Gastroesophageal sphincter (tissue), 3 donors: ENCODE data around the gene ABCC6.
"Not testable (repeated sequence)": the region's sequence is repeated elsewhere in the genome, so short reads cannot be mapped to it uniquely, and the experiment has no call there.

Experiments used
- CTCF ChIP-seq, 4 experiments: fragments of 200-600 bp in 2 of 4; fragments of 450-650 bp in 2 of 4; sonication (generic) in 1 of 4; IDR thresholded peaks; one replicate each; pipeline ENCODE4 v1.5.1; 2017 to 2019; ENCODE audit warnings: antibody characterized with exemption in 4 of 4, mild to moderate bottlenecking in 2 of 4, moderate library complexity in 2 of 4
- EP300 ChIP-seq: sonication (generic); formaldehyde crosslinking; IDR thresholded peaks from one replicate; pipeline ENCODE4 v1.6.1; 2017; ENCODE audit warnings: antibody characterized with exemption, mild to moderate bottlenecking
- POLR2A ChIP-seq, 2 donors: fragments of 450-650 bp; IDR thresholded peaks; one replicate each; pipeline ENCODE4 v1.6.1; 2017; ENCODE audit warnings: antibody characterized with exemption in 2 of 2, mild to moderate bottlenecking in 2 of 2, moderate library complexity in 1 of 2
- POLR2AphosphoS5 ChIP-seq: sonication (generic); formaldehyde crosslinking; IDR thresholded peaks from one replicate; pipeline ENCODE4 v1.6.1; 2017; ENCODE audit warnings: antibody characterized with exemption

GRCh38 chr16:16237738-16238137 lies 14.4 kb upstream of the ABCC6 start:
- TF ChIP-seq CTCF (IDR thresholded peaks at IDR 0.05); POLR2AphosphoS5; EP300; POLR2A (IDR thresholded peaks at IDR 0.05): not testable (repeated sequence)
